ENCODE results near the gene PRICKLE4. TPM values are rescaled to one million over a fixed set of nuclear protein-coding genes. Genes with fewer than 3 reads are reported as not detected.

The PRICKLE4 gene
- total RNA-seq, 1 experiment from 2014 or later = 0.70 TPM

- H3K56ac ChIP-seq (ENCODE audit: insufficient read length, low read depth, low read length) = no peak overlapping the region
- Mint-ChIP-seq H3K27me3 (ENCODE audit: low read depth) (peaks cover 11% of the 10 kb centered on the region), H3K4me3 (no peak overlapping the region), H3K9me3 (no peaks in the 10 kb centered on the region), H3K36me3 (ENCODE audit: insufficient read depth in 1 of 3, low read depth in 3 of 3) (no peaks in the 10 kb centered on the region), H3K27ac (peak overlapping the region in 1 of 3 experiments; percentile 56; a peak in 1 of 7 replicates), H3K4me1 (no peaks in the 10 kb centered on the region)
- no peaks in the 10 kb centered on the region for H3K27me3 ChIP-seq (ENCODE audit: insufficient read depth, low read length)
- no peaks in the 10 kb centered on the region for H3K4me1 ChIP-seq (ENCODE audit: insufficient read depth, low read length)
- no peaks in the 10 kb centered on the region for H4K20me1 ChIP-seq (ENCODE audit: control insufficient read depth, insufficient read depth, insufficient read length)
- no peak overlapping the region for H3K18ac ChIP-seq (ENCODE audit: insufficient read length, low read depth, low read length)
- no CpG with 5 or more reads among the region's 6 CpGs for WGBS (ENCODE audit: extremely low coverage, insufficient read length, low lambda C conversion rate)
- H3K23me2 ChIP-seq (ENCODE audit: insufficient read length, low read depth, low read length, poor library complexity, severe bottlenecking) = no peaks in the 10 kb centered on the region
- H3K4ac ChIP-seq (ENCODE audit: low read depth, low read length) = no peak overlapping the region
- H3K79me1 ChIP-seq (ENCODE audit: insufficient read depth, low read depth, low read length, poor library complexity, severe bottlenecking) = no peaks in the 10 kb centered on the region
- no peak overlapping the region for H4K5ac ChIP-seq (ENCODE audit: insufficient read length, low read depth, low read length)
- no peaks in the 10 kb centered on the region for H3K9me3 ChIP-seq (ENCODE audit: control insufficient read depth, low read depth, low read length)
- H3K23ac ChIP-seq (ENCODE audit: insufficient read length, low read depth, low read length) = no peak overlapping the region
- H4K91ac ChIP-seq (ENCODE audit: insufficient read length, low read depth, low read length) = no peak overlapping the region
- no peak overlapping the region for H2BK5ac ChIP-seq (ENCODE audit: insufficient read length, low read length)
- H2AK5ac ChIP-seq (ENCODE audit: insufficient read length, low read length) = no peak overlapping the region
- DNase-seq = no peak
- no peak overlapping the region for H3T11ph ChIP-seq (ENCODE audit: low read length)
- no peak for TF ChIP-seq CTCF (conservative IDR thresholded peaks at IDR 0.05)
- no peak overlapping the region for H2BK20ac ChIP-seq (ENCODE audit: low read depth, low read length, poor library complexity, severe bottlenecking)
- H3K4me2 ChIP-seq (ENCODE audit: insufficient read depth, insufficient read length, low read length) = no peak overlapping the region
- H3K14ac ChIP-seq (ENCODE audit: insufficient read depth, low read length) = no peak overlapping the region
- no peak overlapping the region for H3K27ac ChIP-seq (ENCODE audit: insufficient read length, low read depth, low read length)
- no peaks in the 10 kb centered on the region for H3K79me2 ChIP-seq (ENCODE audit: insufficient read depth, low read length)
- no peak overlapping the region for H2AFZ ChIP-seq (ENCODE audit: low read length)
- no peak overlapping the region for H2BK12ac ChIP-seq (ENCODE audit: insufficient read length, low read depth, low read length)
- no peak overlapping the region for H2BK15ac ChIP-seq (ENCODE audit: low read depth, low read length)
- H4K8ac ChIP-seq (replicated peaks; ENCODE audit: insufficient read length, low read depth, low read length) = no peak overlapping the region
- no peak overlapping the region for H2BK120ac ChIP-seq (ENCODE audit: low read depth, low read length, poor library complexity, severe bottlenecking)
- H3K9ac ChIP-seq (ENCODE audit: extremely low read depth, insufficient read length, low read length) = no peak overlapping the region
These were observed 32.5 kb upstream of the PRICKLE4 start for GRCh38 chr6:41748102-41748477.
